Measurements from ENCODE around the gene RGS16. TPM values are rescaled to one million over a fixed set of nuclear protein-coding genes. Genes with fewer than 3 reads are reported as not detected.
"Not testable (repeated sequence)": the region's sequence is repeated elsewhere in the genome, so short reads cannot be mapped to it uniquely, and the experiment has no call there.

RGS16 gene, protein sequence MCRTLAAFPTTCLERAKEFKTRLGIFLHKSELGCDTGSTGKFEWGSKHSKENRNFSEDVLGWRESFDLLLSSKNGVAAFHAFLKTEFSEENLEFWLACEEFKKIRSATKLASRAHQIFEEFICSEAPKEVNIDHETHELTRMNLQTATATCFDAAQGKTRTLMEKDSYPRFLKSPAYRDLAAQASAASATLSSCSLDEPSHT
- total RNA-seq: 5.1 and 12.1 TPM in 2 replicates
- polyA plus RNA-seq (2012): 19.6 TPM

DNA sequence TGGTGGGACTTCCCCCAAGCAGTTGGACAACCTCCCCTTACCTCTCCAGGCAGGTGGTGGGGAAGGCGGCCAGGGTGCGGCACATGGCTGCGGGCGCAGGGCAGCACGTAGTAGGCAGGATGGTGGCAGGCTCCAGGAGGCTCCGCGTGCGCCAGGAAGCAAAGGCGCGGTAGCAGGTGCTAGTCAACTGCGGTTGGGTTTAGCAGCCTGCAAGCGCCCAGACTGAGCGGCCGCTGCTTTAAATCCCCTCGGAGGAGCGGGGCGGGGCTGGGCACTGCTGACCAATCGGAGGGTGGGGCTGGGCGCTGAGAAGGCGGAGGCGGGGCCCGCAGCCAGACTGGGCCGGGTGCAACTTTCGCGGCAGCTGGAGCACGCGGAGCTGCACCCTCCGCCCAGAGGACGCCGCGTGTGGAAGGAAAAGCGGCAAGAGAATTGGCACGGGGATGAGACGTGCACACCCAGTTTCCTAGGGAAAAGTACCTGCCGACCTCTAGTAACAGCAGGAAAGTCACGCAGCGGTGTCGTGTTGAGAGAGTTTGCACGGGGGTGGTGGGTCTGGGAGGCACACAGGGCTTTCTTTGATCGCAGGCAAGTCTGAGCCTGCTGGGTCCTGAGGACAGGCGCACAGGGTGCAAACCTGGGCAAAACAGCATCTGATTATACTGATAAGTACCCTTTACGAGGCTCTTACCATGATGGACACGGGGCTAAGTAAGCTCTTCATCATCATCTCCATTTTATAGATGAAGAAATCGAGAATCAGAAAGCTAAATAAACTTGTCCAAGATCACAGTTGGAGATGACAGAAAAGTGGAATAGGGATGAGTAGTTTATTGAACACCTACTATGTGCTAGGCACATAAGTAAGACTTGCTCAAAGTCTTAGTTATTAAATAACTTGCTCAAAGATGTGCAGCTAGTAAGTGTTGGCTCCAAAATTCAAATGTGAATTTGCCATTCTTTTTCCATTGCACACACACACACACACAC is at the start of gene RGS16:
Gene RGS16 (minus strand): TSS at position 215 of the 990 bp plus-strand sequence. CDS start 130 bp downstream, at position 85.
- peak; percentile 90 for DNase-seq (ENCODE audit: low read depth)

DNA sequence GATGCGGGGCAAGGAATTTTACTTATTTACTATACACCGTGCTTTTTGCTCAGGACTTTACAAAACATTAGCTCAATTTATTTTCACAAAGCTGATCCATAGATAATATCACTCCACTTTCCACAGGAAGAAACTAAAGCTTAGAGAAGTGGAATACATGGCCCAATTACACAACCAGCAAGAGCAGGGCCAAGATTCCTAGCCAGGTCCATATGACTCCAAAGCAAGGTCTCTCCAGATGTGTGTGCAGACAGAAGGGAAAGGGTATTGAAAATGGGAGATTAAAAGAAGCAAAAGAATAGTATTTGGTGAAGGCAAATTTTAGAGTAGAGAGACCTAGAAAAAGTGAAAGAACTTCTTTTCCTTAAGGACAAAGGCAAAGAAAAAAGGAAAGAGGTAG is 49.8 kb upstream of the RGS16 start:
- DNase-seq (ENCODE audit: low read depth): no peak

GRCh38 chr1:182652933-182653332 is 48.7 kb upstream of the RGS16 start:
- no peak for DNase-seq (ENCODE audit: low read depth)

- DNase-seq (ENCODE audit: low read depth): no peak
Observed at GRCh38 chr1:182651339-182651724, 47.1 kb upstream of the RGS16 start.

- DNase-seq (ENCODE audit: low read depth): no peak
Observed at GRCh38 chr1:182650678-182651338, 46.6 kb upstream of the RGS16 start.

DNA sequence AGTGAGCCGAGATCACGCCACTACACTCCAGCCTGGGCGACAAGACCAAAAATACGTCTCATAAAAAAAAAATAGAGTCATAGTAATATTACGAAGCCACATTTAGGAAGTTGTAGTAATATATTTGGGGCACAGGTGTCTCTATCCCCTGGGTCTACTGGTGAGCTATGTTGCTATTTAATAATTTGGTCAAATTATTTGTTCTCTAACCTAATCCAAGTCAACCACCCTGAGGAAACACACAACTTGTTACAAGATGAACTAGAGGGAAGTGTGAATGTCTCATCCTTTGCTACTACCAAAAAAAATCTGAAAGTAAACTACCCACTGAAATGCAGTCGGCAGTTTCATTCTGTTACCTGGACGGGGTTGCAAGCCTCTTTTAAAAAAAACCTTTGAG is 44.9 kb upstream of the RGS16 start:
- no peak for DNase-seq (ENCODE audit: low read depth)

- no peak for DNase-seq (ENCODE audit: low read depth)
Observed at GRCh38 chr1:182646739-182647138, 42.5 kb upstream of the RGS16 start.

DNA sequence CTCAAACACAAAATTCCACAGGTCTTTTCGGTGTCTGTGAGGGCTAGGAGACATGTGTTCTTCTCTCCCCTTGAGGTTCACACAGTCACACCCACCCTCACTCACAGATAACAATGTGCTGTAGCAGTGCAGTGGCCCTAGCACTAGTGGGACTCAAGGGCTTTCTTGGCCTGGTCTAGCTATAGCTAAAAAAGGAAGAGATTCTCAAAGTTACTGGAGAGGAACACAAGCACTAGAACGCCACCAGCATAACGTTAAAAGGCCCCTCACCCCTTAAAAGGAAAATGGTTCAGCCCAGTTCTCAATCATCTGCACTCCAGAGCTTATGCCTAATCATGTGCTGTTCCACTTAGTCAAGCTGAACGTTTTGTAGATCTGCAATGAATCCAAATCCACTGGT is 40.7 kb upstream of the RGS16 start:
- no peak for DNase-seq (ENCODE audit: low read depth)

GRCh38 chr1:182643699-182644098 is 39.5 kb upstream of the RGS16 start:
- no peak for DNase-seq (ENCODE audit: low read depth)

DNA sequence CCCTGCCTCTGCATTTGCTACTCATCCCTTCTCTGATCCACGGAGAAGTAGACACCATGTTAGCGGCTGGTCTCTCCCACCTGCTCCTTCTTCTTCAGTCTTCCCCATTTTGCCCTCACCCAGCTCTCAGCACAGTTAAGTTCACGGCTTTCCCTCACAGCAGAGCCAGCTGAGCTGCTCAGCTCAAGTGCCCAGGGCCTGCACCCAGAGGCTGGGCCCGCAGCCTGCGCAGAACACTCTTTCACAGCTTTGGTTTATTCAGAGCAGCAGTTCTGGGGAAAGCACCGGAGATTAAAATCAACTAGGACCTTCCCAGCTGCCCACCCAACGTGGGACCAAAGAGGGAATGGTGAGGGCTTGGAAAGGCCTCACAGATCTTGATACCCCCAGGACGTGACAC is 38.3 kb upstream of the RGS16 start:
- DNase-seq (ENCODE audit: low read depth): no peak

DNA sequence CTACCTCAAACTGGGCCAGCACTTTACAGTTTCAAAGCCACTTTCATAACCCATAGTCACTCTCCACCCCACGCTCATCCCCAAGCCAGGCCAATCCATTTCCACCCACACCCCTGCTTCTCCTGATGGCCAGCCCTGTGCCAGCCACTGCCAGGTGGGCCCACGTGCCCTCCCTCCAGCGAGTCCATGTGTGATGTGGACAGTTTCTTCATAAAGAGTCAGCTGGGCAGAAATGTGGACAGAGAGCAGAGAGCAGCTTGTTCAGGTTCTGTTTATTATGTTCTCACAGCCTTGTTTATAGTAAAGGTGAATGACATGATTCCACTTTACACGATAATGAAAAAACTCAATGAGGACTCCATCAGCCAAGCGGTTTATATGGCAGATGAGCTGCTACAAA is 37.4 kb upstream of the RGS16 start:
- DNase-seq (ENCODE audit: low read depth): no peak

- DNase-seq (ENCODE audit: low read depth): peak; percentile 62
Observed at GRCh38 chr1:182639330-182639729, 35.1 kb upstream of the RGS16 start.

GRCh38 chr1:182637769-182638168 is 33.6 kb upstream of the RGS16 start:
- no peak for DNase-seq (ENCODE audit: low read depth)

DNA sequence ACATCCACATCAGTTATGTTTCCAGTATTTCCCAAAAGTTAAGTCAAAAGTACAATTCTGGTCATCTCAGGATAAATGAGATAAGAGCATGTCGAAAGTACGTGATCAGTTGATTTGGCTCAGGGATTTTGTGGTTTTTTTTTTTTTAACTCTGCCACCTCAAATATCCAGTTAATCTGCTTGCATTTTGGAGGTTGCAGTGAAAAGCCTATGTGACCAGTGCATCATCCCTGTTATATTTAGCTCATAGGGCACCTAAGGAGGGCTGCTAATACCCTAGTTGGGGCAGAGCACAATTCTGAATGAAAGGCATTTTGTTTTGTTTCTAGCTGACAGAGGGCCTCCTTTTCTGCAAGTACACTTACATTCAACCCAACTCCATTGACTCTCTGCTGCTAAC is 31.7 kb upstream of the RGS16 start:
- peak; percentile 18 for DNase-seq (ENCODE audit: low read depth)

DNA sequence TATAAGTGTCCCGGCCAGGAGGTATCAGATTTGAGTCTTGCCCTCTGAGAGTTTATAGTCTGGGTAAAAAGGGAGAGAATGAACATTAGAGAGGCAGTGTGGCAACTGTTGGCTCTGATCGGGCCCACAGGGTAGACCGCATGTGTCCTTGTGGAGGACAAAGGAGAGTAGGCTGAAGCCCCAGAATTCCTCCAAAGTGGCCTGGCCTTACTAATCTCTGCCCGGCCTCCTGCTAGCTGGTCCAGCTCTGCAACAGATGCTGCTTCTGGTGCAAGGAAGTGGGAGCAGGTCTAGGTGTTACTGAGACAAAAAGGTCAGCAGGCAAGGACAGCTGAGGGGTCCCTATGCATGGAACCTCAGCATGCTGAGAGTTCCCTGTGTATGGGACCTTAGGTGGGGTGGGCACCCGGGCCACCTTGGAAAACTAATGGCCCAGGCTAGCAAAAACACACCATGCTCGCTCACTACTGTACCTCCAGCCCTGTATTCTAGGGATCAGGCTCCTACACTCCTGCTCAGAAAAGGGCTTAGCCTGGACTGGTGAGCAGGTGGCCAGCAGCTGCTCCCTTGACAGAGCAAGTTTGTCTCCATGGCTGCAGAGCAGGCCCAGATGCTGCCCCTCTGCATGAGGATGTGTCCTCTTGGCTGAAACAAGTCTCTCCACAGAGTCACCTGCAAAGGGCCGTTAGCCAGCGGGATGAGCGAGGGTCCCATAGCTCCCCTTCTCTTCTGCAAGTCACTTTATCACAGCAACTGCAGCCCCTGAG is 30.3 kb upstream of the RGS16 start:
- DNase-seq (ENCODE audit: low read depth): peak; percentile 76

DNA sequence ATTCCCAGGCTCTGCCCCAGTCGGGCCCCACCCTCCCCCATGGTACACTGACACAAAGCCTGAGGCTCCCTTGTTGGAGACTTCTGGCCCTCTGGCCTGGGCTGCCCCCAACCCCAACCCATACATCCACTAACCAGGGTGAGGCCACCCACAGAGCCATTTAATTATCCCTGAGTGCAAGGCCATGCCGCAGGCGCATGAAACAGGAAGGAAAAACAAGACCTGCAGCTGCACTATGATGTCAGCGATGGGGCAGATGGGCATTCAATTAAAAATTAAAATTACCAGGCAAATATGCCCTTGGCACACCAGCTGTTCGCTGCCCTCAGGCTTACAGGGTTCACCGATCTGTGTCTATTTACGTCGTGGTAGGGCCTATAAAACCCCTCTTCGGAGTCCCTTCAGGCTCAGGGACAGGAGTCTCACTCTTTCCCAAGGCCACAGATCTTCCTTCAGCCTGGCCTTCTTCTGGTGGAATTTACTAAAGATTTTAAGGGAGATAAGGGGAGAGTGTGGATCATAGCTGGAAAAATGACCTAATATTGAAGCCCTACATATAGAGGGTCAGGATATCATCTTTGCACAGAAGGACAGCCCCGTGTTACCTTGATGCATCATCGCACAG is 29.6 kb upstream of the RGS16 start:
- peak; percentile 45 for DNase-seq (ENCODE audit: low read depth)

DNA sequence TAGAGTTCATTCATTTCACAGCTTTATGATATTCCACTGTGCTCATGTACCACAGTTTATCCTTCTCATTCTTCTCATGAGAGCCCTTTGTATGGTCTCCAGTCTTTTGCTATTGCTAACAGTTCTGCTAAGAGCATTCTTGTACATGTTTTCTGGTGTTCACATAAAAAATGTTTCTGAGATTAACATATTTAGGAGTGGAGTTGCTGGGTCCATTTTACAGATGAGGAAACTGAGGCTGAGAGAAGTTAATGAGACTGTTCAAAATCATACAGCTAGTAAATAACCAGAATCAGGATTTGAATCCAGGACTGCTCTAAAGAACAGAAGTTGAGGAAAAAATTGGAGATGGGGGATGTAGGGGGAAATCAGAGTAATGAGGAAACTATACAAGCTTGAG is 28.8 kb upstream of the RGS16 start:
- no peak for DNase-seq (ENCODE audit: low read depth)

DNA sequence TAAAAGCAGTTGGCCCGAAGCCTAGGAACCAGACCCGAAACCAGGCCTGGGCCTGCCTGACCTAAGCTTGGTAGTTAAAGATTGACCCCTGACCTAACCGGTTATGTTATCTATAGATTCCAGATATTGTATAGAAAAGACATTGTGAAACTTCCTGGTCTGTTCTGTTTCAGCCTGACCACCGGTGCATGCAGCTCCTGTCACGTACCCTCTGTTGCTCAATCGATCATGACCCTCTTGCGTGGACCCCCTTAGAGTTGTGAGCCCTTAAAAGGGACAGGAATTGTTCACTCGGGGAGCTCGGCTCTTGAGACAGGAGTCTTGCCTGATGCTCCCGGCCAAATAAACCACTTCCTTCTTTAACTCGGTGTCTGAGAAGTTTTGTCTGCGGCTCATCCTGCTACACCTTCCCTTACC is 28.3 kb upstream of the RGS16 start:
- DNase-seq (ENCODE audit: low read depth): not testable (repeated sequence)

GRCh38 chr1:182631954-182632353 is 27.8 kb upstream of the RGS16 start:
- no peak for DNase-seq (ENCODE audit: low read depth)

GRCh38 chr1:182631053-182631677 is 27.0 kb upstream of the RGS16 start:
- no peak for DNase-seq (ENCODE audit: low read depth)
